Measurements from ENCODE around the gene UMODL1. TPM values are rescaled to one million over a fixed set of nuclear protein-coding genes. Genes with fewer than 3 reads are reported as not detected.

UMODL1 gene
- total RNA-seq, 1 donor from 2014 or later: not detected

DNA sequence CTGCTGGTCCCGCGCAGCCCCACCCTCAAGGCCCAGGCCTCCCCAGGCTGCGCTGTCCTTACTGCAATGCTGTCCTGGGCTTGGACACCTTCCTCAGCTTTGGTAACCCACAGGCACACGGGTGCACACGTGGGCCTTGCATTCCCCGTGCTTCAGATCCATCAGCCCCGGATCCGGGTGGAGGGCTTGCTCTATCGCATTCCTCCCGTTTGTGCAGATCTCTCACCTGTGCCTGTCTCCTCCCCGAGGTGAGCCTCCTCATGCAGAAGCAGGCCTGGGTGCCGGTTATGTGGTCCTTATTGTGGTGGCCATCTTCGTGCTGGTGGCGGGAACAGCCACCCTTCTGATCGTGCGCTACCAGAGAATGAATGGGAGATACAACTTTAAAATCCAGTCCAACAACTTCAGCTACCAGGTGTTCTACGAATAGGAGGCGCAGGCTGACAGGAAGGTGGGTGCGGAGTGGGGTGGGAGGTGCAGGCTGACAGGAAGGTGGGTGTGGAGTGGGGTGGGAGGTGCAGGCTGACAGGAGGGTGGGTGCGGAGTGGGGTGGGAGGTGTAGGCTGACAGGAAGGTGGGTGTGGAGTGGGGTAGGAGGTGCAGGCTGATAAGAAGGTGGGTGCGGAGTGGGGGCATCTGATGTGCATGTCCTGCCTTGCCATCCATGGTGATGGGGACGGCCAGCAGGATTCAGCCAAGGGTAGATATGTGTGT, 66.2 kb downstream of the UMODL1 start:
- no peak for DNase-seq (ENCODE audit: low read depth)
- Histone ChIP-seq H3K36me3 (ENCODE audit: control insufficient read depth, insufficient read depth, low read length) (no peaks in the 10 kb centered on the region), H3K27me3 (ENCODE audit: control insufficient read depth, insufficient read depth, low read length) (peaks cover 6% of the 10 kb centered on the region), H3K4me3 (ENCODE audit: low read depth, low read length) (no peak overlapping the region)
- TF ChIP-seq, protein P1, sequence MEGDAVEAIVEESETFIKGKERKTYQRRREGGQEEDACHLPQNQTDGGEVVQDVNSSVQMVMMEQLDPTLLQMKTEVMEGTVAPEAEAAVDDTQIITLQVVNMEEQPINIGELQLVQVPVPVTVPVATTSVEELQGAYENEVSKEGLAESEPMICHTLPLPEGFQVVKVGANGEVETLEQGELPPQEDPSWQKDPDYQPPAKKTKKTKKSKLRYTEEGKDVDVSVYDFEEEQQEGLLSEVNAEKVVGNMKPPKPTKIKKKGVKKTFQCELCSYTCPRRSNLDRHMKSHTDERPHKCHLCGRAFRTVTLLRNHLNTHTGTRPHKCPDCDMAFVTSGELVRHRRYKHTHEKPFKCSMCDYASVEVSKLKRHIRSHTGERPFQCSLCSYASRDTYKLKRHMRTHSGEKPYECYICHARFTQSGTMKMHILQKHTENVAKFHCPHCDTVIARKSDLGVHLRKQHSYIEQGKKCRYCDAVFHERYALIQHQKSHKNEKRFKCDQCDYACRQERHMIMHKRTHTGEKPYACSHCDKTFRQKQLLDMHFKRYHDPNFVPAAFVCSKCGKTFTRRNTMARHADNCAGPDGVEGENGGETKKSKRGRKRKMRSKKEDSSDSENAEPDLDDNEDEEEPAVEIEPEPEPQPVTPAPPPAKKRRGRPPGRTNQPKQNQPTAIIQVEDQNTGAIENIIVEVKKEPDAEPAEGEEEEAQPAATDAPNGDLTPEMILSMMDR (IDR thresholded peaks at IDR 0.05; ENCODE audit: insufficient read depth, low read length, poor library complexity, severe bottlenecking): no peak

GRCh38 chr21:42140196-42140934, 69.2 kb downstream of the UMODL1 start:
- TF ChIP-seq, protein P1 (IDR thresholded peaks at IDR 0.05; ENCODE audit: insufficient read depth, low read length, poor library complexity, severe bottlenecking): no peak
- H3K27me3 ChIP-seq (ENCODE audit: control insufficient read depth, insufficient read depth, low read length): peaks cover 3% of the 10 kb centered on the region
- no peaks in the 10 kb centered on the region for H3K36me3 ChIP-seq (ENCODE audit: control insufficient read depth, insufficient read depth, low read length)
- H3K4me3 ChIP-seq (ENCODE audit: low read depth, low read length): no peak overlapping the region
- no peak for DNase-seq (ENCODE audit: low read depth)

DNA sequence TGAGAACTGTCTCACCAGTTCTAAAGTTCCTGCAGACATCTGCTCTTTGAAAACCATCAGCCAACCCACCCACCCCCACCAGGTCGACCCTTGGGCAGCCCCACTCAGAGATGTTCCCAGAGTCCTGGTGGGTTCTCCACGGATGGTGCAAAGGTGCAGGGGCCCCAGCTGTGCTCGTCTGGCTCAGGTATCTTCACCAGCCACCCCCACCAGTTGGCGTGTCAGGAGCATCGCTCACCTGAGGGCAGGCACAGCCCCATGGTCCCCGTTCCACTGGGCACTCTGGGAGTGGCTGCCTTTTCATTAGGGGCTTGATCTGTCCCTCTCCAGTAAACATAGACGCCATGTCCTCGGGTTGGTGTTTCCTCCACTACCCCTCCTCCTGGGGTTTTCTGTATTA, 70.5 kb downstream of the UMODL1 start:
- no peak for DNase-seq (ENCODE audit: low read depth)
- no peak overlapping the region for H3K4me3 ChIP-seq (ENCODE audit: low read depth, low read length)
- H3K36me3 ChIP-seq (ENCODE audit: control insufficient read depth, insufficient read depth, low read length): no peaks in the 10 kb centered on the region
- peaks cover 8% of the 10 kb centered on the region for H3K27me3 ChIP-seq (ENCODE audit: control insufficient read depth, insufficient read depth, low read length)
- TF ChIP-seq, protein P1 (IDR thresholded peaks at IDR 0.05; ENCODE audit: insufficient read depth, low read length, poor library complexity, severe bottlenecking): no peak

- no peak for DNase-seq (ENCODE audit: low read depth)
- TF ChIP-seq, protein P1 (IDR thresholded peaks at IDR 0.05; ENCODE audit: insufficient read depth, low read length, poor library complexity, severe bottlenecking): no peak
- peaks cover 13% of the 10 kb centered on the region for H3K27me3 ChIP-seq (ENCODE audit: control insufficient read depth, insufficient read depth, low read length)
- no peaks in the 10 kb centered on the region for H3K36me3 ChIP-seq (ENCODE audit: control insufficient read depth, insufficient read depth, low read length)
- H3K4me3 ChIP-seq (ENCODE audit: low read depth, low read length): no peak overlapping the region
Observed at GRCh38 chr21:42142141-42142540, 71.0 kb downstream of the UMODL1 start.

GRCh38 chr21:42142627-42143026, 71.5 kb downstream of the UMODL1 start:
- DNase-seq (ENCODE audit: low read depth): no peak
- no peak overlapping the region for H3K4me3 ChIP-seq (ENCODE audit: low read depth, low read length)
- TF ChIP-seq, protein P1 (IDR thresholded peaks at IDR 0.05; ENCODE audit: insufficient read depth, low read length, poor library complexity, severe bottlenecking): no peak
- H3K36me3 ChIP-seq (ENCODE audit: control insufficient read depth, insufficient read depth, low read length): no peaks in the 10 kb centered on the region
- peaks cover 16% of the 10 kb centered on the region for H3K27me3 ChIP-seq (ENCODE audit: control insufficient read depth, insufficient read depth, low read length)
